CD4-positive, alpha-beta T cell treated with Interleukin-15 for 1 hour (primary cell): ENCODE measurements around the gene AMOTL2.

Experiments used
- DNase-seq: peaks from one replicate; pipeline ENCODE4 v3.0.0-alpha.2; 2020

The AMOTL2 gene

GRCh38 chr3:134365766-134366065 is 8.5 kb downstream of the AMOTL2 start:
- DNase-seq, result no peak

- no peak for DNase-seq
Measured at GRCh38 chr3:134364936-134365765, 9.1 kb downstream of the AMOTL2 start.

GRCh38 chr3:134364061-134364935 is 9.9 kb downstream of the AMOTL2 start:
- DNase-seq, result no peak

DNA sequence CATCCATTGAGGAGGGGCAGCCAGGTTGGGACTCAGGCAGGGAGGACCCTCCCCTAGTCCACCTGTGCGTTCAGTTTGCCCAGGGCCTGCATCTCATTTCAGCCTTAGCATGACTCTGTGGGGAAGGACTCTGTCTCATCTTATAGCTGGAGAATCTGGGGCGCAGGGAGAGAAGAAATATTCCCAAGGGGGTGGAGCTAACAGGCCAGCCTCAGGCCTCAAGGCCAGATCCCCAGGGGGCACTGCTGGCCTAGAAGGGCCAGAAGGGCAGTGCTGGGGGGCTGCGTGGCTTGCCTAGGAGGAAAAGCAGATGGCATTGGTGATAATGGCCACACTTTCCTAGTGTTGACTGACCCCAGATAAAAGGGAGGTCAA is 10.9 kb downstream of the AMOTL2 start:
- no peak for DNase-seq

DNA sequence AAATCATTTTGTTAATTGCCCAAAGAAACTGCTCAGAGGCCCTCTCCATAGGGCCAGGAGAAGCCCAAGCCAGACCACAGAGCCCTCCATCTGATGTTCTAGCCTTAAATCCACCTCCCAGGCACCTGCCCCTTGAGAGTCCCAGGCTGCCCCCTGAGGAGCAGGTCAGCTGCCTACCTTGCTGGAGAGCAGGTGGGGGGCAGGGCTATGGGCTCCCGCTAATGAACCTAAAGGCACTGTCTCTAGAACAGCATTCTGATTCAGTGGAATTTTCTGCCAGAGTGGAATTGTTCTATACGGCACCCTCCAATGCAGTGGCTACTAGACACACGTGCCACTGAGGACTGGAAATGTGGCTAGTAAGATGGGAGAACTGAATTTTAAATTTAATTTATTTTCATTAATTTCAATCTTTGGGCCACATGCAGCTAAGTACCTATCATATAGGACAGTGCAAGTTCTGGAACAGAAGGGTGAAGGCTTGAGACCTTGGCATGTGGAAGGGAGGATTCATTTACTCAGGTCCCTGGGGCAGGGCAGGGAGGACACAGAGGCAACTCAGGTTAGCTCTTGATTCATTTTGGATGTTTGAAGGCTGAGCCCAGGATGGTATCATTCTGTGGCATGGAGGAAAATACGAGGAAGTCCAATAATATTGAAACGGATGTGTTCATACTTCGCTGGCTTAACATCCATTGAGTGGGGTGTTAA is 11.4 kb downstream of the AMOTL2 start:
- DNase-seq, result no peak

DNA sequence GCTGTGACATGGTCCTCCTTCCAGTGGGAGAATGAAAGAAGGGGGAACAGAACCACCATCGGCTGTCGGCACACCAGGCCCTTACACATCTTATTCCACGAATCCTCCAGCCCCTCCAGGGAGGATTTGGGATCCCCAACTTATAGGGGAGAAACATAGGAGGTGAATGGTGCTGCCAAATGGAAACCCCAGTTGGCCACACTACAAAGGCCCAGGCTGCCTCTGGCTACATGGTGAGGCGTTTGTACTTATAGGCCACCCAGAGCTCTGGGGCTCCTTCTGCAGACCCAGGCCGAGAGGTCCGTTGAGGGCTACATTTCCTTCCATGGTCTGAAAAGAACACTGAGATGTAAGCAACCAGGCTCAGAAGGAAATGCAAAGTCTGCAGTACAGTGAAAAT is 12.0 kb downstream of the AMOTL2 start:
- no peak for DNase-seq

DNA sequence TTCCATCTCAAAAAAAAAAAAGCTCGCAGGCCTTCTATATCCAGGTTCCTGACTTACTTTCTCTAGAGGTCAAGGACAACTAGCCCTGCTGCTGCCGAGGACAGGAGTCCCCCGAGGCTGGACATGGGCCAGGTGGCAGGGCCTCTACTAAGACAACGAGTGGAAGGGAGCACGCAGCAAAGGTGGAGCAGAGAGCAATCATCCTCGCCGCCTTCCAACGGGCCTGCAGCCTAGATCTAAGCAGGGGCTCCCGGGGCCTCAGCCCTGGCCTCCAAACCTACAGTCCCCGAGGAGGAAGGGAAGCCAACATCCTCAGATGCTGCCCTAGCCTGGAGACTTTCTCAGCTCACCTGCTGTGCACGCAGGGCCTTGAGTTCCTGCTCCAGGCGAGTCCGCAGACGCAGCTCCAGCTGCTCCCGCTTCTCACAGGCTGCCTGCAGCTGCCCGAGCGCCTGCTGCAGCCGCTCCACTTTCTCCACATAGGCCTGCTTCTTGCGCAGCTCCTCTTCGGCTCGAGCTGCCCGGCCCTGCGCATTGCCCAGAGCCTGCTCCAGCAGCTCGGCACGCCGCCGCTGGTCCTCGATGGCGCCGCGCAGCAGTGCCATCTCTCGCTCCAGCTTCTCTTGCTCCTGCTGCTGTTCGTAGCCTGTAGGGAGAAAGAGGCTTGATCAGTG is 12.9 kb downstream of the AMOTL2 start:
- no peak for DNase-seq

DNA sequence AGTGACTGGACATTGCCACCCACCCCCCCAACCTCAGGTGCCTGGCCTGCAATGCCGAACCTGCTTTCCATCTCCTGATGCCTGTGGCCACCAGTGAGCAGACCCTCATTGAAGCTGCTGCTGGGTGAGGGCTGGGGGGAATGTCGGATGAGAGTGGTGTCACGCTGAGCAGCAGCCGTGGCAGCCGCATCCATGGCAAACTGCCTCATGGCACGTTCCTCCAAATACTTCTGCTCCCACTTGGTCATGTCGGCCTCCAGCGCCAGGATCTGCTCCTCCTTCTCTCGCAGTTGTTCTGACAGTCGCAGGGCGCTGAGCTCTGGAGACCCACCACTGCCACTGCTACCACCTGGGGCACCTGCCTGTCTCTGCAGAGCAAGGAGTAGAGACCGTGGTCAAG is 14.2 kb downstream of the AMOTL2 start:
- DNase-seq, result no peak

DNA sequence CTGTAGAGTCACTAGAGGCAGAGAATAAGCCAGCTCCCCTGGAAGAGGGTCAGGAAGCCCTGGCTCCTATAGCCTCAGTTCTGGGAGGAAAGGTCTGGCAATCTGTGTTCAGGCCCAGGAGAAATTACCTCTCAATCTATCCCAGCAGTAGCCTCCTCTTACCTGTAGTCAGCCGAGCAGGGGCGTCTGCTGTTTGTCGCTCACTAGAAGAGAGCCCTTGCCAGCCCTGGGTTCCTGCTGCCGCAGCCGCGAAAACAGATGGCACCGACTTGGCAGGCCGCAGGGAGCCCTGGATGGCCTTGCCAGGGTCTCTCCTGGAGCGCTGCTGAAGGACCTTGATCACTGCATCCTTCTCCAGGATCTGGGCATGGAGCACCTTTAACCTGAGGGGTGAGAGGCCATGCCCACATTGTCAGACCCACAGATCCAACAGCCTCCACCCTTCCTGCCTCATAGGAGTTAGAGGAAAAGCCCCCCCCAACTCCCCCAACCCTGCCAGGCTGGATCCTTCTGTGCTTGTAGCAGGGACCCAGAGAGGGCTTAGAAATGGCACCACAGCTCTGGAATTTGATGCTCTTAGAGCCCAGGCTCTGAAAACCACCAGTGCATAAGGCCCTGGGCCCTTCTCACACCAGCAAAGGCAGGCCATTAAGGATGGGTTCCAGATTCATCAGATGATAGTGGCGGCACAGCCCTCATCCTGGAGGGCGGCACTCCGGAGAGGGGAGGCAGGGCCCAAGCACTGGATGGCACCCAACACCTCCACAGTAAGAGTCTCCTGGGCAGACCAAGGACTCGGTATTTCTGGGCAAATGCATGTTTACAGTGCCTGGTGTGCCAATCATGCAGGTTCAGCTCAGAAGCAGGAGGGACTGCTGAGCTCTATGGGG is 14.9 kb downstream of the AMOTL2 start:
- DNase-seq, result no peak

DNA sequence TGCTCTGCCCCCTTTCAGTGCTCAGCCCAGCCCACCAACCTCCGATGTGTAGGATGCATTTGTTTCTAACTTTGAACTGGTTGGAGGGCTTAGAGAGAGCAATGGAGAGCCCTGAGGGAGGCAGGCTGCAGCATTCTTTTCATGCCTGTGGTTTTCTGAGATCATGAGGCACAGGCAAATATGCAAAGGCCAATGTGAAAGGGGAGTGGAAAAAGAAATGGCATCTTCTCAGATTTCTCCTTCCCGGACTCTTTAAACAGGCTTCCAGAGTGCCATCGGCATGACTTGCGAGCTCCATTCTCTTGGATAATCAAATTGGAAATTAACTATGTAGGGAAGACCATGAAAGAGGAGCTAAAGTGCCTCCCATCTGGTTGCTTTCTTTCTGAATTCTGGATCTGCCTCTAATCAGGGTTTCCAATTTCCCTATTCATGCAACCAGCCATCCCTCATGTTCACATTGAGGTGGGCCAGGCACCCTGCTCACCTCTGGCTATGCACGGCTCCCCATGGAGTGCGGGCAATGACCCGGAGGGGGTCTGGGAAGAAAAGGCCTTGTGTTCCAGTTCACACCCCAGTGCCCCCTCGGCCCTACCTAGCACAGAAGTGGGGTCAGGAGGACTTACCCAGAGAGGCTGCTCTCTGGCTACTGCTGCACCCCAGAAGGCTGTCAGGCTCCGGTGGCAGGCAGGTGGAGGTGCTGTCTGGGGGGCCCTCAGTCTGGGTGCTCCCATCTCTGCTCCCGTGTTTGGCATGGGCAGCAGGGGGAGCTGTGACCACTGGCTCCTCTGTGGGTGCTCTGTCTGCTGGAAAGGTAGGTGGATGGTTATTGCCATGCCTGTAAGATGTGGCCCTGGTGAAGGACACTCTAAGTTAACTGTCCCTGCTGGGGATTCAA is 16.1 kb downstream of the AMOTL2 start:
- no peak for DNase-seq

DNA sequence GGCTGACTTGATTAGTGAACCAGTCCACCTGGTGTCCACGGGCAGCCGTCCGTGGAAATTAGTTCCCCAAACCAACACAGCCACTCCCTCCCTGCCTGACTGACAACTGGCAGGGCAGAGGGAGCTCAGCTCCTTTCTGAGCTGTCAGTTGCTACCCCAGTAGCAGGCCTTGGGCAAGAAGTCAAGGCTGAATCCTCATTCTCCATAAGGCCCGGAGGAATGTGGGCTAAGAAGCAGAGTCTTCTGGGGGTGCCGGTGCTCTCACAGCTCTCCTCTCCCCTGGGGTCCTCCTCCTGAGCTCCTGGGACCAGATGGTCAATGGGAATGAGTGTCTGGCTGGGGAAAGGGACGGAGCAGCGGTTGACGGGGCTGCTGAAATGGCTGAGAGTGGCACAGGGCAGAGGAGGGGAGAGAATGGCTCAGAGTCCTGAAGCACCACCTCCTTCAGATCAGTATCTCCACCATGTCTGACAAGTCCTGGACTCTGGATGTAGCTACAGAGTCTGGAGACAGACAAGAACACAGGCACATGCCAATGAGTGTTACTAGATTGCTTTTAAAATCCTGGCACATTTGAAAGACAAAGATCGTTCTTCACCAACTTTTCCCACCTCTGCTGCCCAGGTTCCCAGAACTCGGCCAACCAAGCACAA is 16.9 kb downstream of the AMOTL2 start:
- no peak for DNase-seq

DNA sequence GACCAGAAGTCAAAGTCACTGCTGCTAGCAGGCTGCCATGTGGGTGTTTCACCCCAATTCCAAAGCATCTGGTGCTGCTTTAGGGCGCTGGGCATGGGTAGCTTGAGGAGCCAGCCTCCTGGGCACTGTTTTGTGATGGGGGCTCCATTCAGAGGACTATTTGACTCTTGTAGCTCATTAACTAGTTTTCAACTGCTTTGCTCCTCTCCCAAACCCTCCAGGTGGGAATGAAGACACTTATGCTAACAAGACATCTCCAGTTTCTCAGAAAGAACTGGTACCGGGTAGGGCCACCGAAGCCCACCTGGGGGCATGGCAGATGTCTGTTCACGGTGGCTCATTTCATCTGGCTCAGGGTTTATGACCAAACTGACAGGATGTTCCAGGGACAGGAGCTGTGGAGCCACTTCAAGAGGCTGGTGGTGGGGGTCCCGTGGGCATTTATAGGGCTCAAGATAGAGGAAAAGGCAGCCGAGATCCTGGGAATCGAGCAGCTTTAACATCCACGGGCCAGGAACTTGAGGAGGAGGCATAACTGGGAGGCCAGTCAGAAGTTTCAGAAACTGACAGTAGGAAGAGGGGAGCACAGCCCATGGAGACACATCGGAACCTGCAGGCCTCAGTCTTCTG is 17.7 kb downstream of the AMOTL2 start:
- DNase-seq, result no peak

DNA sequence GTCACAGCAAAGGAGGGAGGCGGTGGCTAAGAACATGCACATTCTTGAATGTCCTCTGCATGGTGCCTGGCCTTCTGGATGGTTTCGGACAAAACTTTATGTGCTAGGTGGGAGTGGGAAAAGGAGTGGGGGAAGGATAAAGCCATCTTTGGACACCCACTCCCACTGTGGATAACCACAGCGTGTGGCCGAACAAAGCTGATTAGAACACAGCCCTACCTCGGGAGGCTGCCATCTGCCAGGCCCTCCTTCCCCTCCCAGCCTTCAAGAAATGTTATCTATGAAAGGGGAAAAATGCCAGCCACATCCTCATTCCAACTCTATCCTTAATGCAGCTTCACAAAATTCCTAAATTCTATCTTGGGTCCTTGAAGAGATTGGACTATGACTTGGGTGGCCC is 18.8 kb downstream of the AMOTL2 start:
- no peak for DNase-seq

DNA sequence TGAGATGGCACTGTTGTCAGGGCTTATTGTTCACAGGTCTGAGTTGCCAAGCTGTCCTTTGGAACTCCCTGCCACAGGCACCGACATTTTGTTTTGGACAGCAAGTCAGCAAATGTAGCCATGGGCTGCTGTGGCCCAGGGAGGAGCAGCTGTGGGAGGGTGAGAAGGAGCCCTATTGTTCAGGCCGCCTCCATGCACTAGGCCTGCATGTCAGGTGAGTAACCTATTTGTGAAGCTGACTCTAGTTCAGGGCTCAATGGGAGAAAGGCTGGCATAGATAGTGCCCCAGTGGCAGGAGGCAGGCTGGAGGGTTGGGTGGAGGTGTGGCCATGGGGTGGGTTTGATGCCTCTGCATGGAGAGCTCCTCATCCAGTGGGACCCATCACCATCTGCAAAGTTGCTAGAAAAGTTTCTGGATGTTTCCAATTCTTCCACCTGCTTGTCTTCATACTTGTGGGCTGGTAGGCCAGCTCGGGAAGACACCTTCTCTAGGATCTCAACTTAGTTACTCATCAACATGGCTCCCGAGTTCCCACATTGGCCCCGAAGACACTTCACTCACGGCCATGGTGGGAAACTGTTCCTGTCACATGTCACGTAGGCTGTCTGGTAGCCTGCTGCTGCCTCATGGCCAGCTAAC is 19.5 kb downstream of the AMOTL2 start:
- no peak for DNase-seq

GRCh38 chr3:134353831-134354611 is 20.2 kb downstream of the AMOTL2 start:
- DNase-seq, result no peak

DNA sequence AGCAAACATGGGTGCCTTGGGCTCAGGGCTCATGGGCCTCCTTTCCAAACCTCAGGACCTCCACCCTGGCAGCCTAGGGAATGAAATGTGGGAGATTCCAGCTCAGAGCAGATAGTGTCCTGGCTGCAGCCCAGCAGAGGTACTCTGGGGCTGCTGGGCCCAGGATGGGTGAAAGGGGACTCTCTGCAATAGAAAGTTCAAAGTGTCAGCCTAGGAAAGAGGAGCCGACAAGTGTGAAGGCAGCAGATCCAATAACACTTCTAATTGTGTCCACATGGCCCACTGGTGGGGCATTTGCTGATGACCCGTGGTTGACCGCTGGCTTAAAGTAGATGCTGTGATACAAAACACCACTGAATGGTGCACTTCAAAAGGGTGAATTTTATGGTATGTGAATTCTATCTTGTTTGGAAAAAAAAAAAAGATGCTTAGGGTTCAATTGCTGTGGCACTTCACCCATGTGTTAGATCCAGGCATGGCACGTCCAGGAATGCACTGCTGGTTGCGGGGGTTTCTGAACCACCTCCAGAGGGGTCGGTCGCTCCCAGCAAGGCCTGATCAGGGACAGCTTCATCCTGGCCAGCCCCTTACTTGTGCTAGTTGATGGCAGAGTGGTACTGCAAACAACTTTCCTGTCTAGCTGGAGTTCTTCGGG is 20.9 kb downstream of the AMOTL2 start:
- DNase-seq, result no peak

DNA sequence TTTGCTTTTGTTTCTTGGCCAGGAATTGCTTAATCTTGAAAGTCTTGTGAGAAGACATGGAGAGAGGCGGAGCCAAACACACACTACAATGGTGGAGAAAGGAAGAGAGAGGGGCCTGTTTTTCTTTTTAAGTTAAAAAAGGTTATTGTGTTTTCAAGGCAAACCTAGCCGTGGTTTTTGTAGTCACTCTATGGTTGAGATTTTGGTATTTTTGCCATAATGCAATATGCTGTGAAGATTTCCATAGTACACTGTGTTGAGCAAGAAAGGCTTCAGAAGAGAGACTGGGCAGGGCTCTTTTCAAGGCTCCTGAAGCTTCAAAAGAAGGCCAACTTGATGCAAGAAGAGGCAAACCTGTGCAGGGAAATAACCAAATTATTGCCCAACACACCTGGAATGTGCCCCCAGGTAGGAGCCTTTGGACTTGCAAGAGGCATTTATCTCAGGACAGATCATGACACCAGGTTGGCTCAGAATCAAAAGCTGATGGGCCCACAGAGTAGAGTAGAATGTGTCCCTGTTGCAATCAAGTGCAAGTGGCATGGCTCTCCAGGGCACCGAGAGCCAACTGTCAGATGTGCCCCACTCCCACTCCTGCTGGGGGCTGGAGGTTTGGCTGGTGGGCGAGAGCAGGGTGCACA is 22.1 kb downstream of the AMOTL2 start:
- no peak for DNase-seq

DNA sequence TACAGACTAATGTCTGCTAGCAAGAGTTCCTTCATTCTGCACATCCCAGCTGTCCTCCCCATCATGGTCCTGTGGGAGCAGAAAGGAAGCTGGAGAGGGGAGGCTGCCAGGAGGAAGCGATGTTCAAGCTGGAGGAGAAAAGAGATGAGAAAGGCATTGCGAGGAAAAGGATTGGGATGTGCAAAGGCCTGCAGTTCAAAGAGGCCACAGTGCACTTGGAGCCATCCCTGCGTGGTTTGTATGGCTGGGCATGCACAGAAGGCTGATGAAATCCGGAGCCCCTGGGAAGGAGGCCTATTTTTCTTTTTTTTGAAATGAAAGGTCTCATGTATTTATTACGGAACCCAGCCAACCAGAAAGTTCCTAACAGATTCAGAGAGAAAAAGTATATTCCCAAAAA is 22.8 kb downstream of the AMOTL2 start:
- no peak for DNase-seq
